ENCODE results near the gene SLC17A7. TPM values are rescaled to one million over a fixed set of nuclear protein-coding genes. Genes with fewer than 3 reads are reported as not detected.

Gene SLC17A7
- total and polyA plus RNA-seq, 2 of the 4 experiments (the other 2 are of a cell fraction): 0.03 TPM; not detected in 1

DNA sequence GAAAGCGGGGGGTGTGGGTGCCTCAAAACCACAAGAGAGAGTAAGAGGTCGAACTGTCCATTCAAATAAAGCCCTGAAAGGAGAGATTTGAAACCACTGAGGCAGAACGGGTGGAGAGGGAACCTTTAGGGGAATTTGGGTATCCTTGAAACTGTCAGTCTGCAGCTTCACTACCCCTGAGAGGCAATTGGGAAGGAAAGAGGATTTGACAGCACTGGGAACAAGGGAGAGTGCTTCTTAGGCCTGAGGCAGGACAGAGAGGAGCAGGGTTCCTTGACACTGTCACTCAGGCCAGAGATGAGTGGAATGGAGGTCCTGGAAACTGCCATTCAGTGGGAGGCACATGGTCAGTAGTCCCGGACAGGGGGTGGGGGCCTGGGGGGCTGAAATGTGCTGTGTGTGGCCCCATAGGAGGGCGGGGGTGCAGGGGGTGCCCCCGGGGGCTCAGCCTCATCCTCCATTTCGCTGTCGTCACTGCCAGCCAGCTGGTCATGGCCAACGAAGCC is 11.1 kb downstream of the SLC17A7 start:
- Histone ChIP-seq H3K23ac (ENCODE audit: low read depth, low read length) (no peak overlapping the region), H3K9me1 (ENCODE audit: insufficient read depth, low read length) (no peaks in the 10 kb centered on the region), H2AK5ac (ENCODE audit: low read depth, low read length) (no peak overlapping the region), H4K8ac (ENCODE audit: low read depth in 2 of 2, low read length in 2 of 2) (no peak overlapping the region), H3K14ac (replicated peaks; ENCODE audit: low read depth, low read length) (no peak overlapping the region), H2BK120ac (ENCODE audit: low read depth, low read length) (no peak overlapping the region), H3K27me3 (ENCODE audit: control insufficient read depth, insufficient read depth, low read length) (peaks cover 95% of the 10 kb centered on the region), H2AFZ (replicated peaks; ENCODE audit: low read length, poor library complexity) (no peak overlapping the region), H3K56ac (ENCODE audit: extremely low read depth, insufficient read depth, low read length) (no peak overlapping the region), H3K4me3 (ENCODE audit: insufficient read depth, low read depth, low read length) (no peak overlapping the region), H4K5ac (ENCODE audit: low read depth, low read length) (no peak overlapping the region), H3K79me1 (ENCODE audit: low read depth in 1 of 2, low read length in 2 of 2) (no peaks in the 10 kb centered on the region), H3K4ac (ENCODE audit: low read depth, low read length) (no peak overlapping the region), H3K9me3 (ENCODE audit: control insufficient read depth, insufficient read depth, low read length) (peaks cover 16% of the 10 kb centered on the region), H3K4me2 (ENCODE audit: low read depth, low read length) (no peak overlapping the region), H3K27ac (ENCODE audit: insufficient read depth, low read length) (no peak overlapping the region), H2AK9ac (replicated peaks; ENCODE audit: low read depth, low read length, poor library complexity) (no peak overlapping the region), H3K4me1 (ENCODE audit: control insufficient read depth, insufficient read depth, low read length) (no peaks in the 10 kb centered on the region), H3K18ac (ENCODE audit: low read depth, low read length) (no peak overlapping the region), H2BK20ac (ENCODE audit: low read depth, low read length) (no peak overlapping the region), H2BK5ac (ENCODE audit: low read depth, low read length, poor library complexity, severe bottlenecking) (no peak overlapping the region), H4K91ac (ENCODE audit: insufficient read depth, low read depth, low read length) (no peak overlapping the region), H4K20me1 (ENCODE audit: insufficient read depth, low read length) (no peaks in the 10 kb centered on the region), H3K36me3 (ENCODE audit: control insufficient read depth, insufficient read depth, low read length) (no peaks in the 10 kb centered on the region), H2BK15ac (ENCODE audit: low read depth, low read length) (no peak overlapping the region), H3K9ac (ENCODE audit: low read depth, low read length) (no peak overlapping the region)
- in situ Hi-C loops (cut with MboI; ENCODE audit: low sequenced_read_pairs): loop anchor here (10.0 kb wide), 1 partner anchor 165 kb away; no protein-coding TSS in a partner anchor
- TF ChIP-seq FOS (IDR thresholded peaks at IDR 0.05; ENCODE audit: low read depth, low read length) (no peak), RFX5 (IDR thresholded peaks at IDR 0.05; ENCODE audit: low read depth, low read length) (no peak), ELK1 (IDR thresholded peaks at IDR 0.05; ENCODE audit: borderline replicate concordance, low read depth, low read length) (no peak)
- no peak for DNase-seq
- intact Hi-C loops (cut with micrococcal nuclease): no loop called here
- dilution Hi-C loops (cut with HindIII; ENCODE audit: low sequenced_read_pairs, unreplicated experiment): no loop called here
- WGBS, 2 experiments (ENCODE audit: extremely low coverage in 2 of 2, insufficient read length in 1 of 2): 62% methylated on average over 3 of the region's 9 CpGs; no CpG with 5 or more reads in 1 of the 2 experiments
- ATAC-seq (ENCODE audit: low read depth): no peak
- CTCF ChIA-PET: no interaction called here
- no TSS peak for BruUV-seq (replicated peaks)
- POLR2A ChIA-PET (ENCODE audit: unreplicated experiment): no interaction called here

Data from IMR-90 (cell line).